ENCODE results near the gene PPP1R12B. TPM values are rescaled to one million over a fixed set of nuclear protein-coding genes. Genes with fewer than 3 reads are reported as not detected.
"Not testable (repeated sequence)": the region's sequence is repeated elsewhere in the genome, so short reads cannot be mapped to it uniquely, and the experiment has no call there.

The PPP1R12B gene
- total and polyA plus RNA-seq, 2 donors (not counting 1 experiment from before 2014, with no cell fraction given), result 13.4 to 21.7 TPM

DNA sequence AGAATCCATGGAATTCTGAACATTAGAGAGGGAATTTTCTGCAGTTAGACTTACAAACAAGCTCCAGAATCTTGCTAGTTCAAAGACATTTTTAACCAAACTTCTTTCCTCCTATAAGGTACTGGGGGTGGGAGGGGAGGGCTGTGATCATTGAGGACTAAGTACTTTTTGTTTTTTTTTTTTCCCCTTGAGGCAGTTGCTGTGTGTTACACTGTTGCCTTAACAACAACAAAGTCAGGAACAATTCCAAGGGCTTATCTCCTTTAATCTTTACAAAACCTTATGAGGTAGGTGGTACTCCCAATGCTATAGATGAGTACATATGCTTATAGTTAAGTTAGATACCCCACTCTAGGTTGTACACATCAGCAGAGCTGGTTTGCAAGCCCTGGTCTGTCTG is 62.9 kb downstream of the PPP1R12B start:
- H2AFZ ChIP-seq (ENCODE audit: low read length), result no peak overlapping the region
- H3K79me2 ChIP-seq (ENCODE audit: control insufficient read depth, insufficient read depth, low read length), result no peaks in the 10 kb centered on the region
- no peaks in the 10 kb centered on the region for H3K9me3 ChIP-seq (ENCODE audit: control insufficient read depth, insufficient read depth, low read depth, low read length)
- no peaks in the 10 kb centered on the region for H3K27me3 ChIP-seq (ENCODE audit: control insufficient read depth, insufficient read depth, low read length)
- no peak overlapping the region for H3K9ac ChIP-seq (ENCODE audit: insufficient read depth, low read length)
- no peak overlapping the region for H3K27ac ChIP-seq (ENCODE audit: insufficient read depth, low read length)
- TF ChIP-seq, protein P1, sequence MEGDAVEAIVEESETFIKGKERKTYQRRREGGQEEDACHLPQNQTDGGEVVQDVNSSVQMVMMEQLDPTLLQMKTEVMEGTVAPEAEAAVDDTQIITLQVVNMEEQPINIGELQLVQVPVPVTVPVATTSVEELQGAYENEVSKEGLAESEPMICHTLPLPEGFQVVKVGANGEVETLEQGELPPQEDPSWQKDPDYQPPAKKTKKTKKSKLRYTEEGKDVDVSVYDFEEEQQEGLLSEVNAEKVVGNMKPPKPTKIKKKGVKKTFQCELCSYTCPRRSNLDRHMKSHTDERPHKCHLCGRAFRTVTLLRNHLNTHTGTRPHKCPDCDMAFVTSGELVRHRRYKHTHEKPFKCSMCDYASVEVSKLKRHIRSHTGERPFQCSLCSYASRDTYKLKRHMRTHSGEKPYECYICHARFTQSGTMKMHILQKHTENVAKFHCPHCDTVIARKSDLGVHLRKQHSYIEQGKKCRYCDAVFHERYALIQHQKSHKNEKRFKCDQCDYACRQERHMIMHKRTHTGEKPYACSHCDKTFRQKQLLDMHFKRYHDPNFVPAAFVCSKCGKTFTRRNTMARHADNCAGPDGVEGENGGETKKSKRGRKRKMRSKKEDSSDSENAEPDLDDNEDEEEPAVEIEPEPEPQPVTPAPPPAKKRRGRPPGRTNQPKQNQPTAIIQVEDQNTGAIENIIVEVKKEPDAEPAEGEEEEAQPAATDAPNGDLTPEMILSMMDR (conservative IDR thresholded peaks at IDR 0.05 in 1 of 2, IDR thresholded peaks at IDR 0.05 in 1 of 2; ENCODE audit: low read depth in 1 of 2, low read length in 2 of 2), result no peak
- no peak for TF ChIP-seq EZH2 (IDR thresholded peaks at IDR 0.05; ENCODE audit: low read length, missing control alignments)
- H3K36me3 ChIP-seq (ENCODE audit: control insufficient read depth, insufficient read depth, low read length), result no peaks in the 10 kb centered on the region
- H3K4me2 ChIP-seq (ENCODE audit: extremely low read depth, insufficient read depth, low read length), result no peak overlapping the region
- no peak overlapping the region for H3K4me3 ChIP-seq (replicated peaks in 1 of 4; ENCODE audit: control extremely low read depth in 1 of 4, insufficient read depth in 1 of 4, low read depth in 3 of 4, low read length in 4 of 4)
- H4K20me1 ChIP-seq (ENCODE audit: control insufficient read depth, extremely low read depth, insufficient read depth, low read length), result no peaks in the 10 kb centered on the region
- no peaks in the 10 kb centered on the region for H3K4me1 ChIP-seq (ENCODE audit: control insufficient read depth, extremely low read depth, insufficient read depth, low read length)
- peak in 1 of 2 donors; percentile 23 for DNase-seq (ENCODE audit: low read depth in 2 of 2)

DNA sequence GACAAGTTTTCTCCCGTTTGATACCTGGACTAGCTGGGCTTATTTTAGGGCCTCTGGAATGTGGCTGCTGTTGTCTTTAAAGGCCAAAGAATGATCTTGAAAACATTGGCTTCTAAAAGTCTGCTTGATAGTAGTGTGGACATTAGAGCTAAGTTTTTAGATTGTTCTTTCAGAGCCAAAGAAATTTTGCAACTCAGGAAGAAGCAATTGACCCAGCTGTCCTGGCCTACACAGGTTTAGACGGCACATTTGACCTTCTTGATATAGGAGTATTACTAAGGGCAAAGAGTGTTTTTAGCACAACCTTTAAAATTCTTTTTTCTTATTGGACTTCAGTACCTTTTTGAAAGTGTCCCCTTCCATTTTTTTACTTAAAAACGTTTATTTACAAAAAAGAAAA is 63.9 kb downstream of the PPP1R12B start:
- not testable (repeated sequence) for H3K36me3 ChIP-seq (ENCODE audit: control insufficient read depth, insufficient read depth, low read length); H3K4me1 ChIP-seq (ENCODE audit: control insufficient read depth, extremely low read depth, insufficient read depth, low read length); H3K79me2 ChIP-seq (ENCODE audit: control insufficient read depth, insufficient read depth, low read length); H3K4me3 ChIP-seq (replicated peaks in 1 of 4; ENCODE audit: control extremely low read depth in 1 of 4, insufficient read depth in 1 of 4, low read depth in 3 of 4, low read length in 4 of 4); H3K4me2 ChIP-seq (ENCODE audit: extremely low read depth, insufficient read depth, low read length); DNase-seq (ENCODE audit: low read depth in 2 of 2); H3K27ac ChIP-seq (ENCODE audit: insufficient read depth, low read length); H3K27me3 ChIP-seq (ENCODE audit: control insufficient read depth, insufficient read depth, low read length); H3K9me3 ChIP-seq (ENCODE audit: control insufficient read depth, insufficient read depth, low read depth, low read length); H3K9ac ChIP-seq (ENCODE audit: insufficient read depth, low read length); H4K20me1 ChIP-seq (ENCODE audit: control insufficient read depth, extremely low read depth, insufficient read depth, low read length); H2AFZ ChIP-seq (ENCODE audit: low read length)

DNA sequence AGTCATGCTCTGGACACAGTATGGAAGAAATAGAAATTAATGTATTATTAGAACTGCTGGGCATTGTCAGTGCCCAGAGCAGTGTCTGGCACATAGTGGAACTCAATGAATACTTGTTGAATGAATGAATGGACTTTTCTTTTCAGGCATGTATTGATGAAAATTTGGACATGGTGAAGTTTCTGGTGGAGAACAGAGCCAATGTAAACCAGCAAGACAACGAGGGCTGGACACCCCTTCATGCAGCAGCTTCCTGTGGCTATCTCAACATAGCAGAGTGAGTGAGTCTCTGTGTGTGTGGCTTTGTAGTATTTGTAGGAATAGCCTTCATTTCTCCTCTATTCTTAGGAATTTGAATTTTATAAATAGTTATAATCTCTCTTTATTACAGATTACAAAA is 68.1 kb downstream of the PPP1R12B start:
- no peak overlapping the region for H3K27ac ChIP-seq (ENCODE audit: insufficient read depth, low read length)
- H3K4me3 ChIP-seq (replicated peaks in 1 of 4; ENCODE audit: control extremely low read depth in 1 of 4, insufficient read depth in 1 of 4, low read depth in 3 of 4, low read length in 4 of 4), result no peak overlapping the region
- H3K4me2 ChIP-seq (ENCODE audit: extremely low read depth, insufficient read depth, low read length), result no peak overlapping the region

DNA sequence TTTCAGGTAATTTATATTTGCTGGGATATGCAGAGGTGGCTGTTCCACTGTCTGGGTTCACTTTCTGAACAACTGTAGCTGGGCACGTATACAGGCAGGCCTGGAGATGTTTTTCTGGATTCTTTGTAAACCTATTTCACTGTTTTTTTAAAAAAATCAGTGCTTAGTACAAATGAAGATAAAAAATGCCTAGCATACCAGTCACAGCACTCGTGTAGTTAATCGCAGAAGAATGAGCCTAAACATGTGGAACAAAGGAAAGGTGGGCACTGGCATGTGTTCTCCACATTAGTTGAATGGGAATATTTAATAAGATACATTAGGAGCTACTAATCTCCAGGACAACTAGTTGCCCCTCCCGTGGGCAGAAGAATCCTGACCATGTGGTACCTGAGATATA is 68.6 kb downstream of the PPP1R12B start:
- not testable (repeated sequence) for H2AFZ ChIP-seq (ENCODE audit: low read length); H3K27me3 ChIP-seq (ENCODE audit: control insufficient read depth, insufficient read depth, low read length); H3K9ac ChIP-seq (ENCODE audit: insufficient read depth, low read length); H3K4me1 ChIP-seq (ENCODE audit: control insufficient read depth, extremely low read depth, insufficient read depth, low read length); H3K4me3 ChIP-seq (replicated peaks in 1 of 4; ENCODE audit: control extremely low read depth in 1 of 4, insufficient read depth in 1 of 4, low read depth in 3 of 4, low read length in 4 of 4); H3K79me2 ChIP-seq (ENCODE audit: control insufficient read depth, insufficient read depth, low read length); H3K27ac ChIP-seq (ENCODE audit: insufficient read depth, low read length); H3K4me2 ChIP-seq (ENCODE audit: extremely low read depth, insufficient read depth, low read length); H4K20me1 ChIP-seq (ENCODE audit: control insufficient read depth, extremely low read depth, insufficient read depth, low read length); H3K9me3 ChIP-seq (ENCODE audit: control insufficient read depth, insufficient read depth, low read depth, low read length); H3K36me3 ChIP-seq (ENCODE audit: control insufficient read depth, insufficient read depth, low read length)
- DNase-seq (ENCODE audit: low read depth in 2 of 2), result peak in 1 of 2 donors; percentile 63

More for the DNA sequence above, 68.1 kb downstream of the PPP1R12B start:
- Histone ChIP-seq H3K36me3 (ENCODE audit: control insufficient read depth, insufficient read depth, low read length) (no peaks in the 10 kb centered on the region), H3K9me3 (ENCODE audit: control insufficient read depth, insufficient read depth, low read depth, low read length) (no peaks in the 10 kb centered on the region), H3K27me3 (ENCODE audit: control insufficient read depth, insufficient read depth, low read length) (no peaks in the 10 kb centered on the region), H3K4me1 (ENCODE audit: control insufficient read depth, extremely low read depth, insufficient read depth, low read length) (no peaks in the 10 kb centered on the region), H2AFZ (ENCODE audit: low read length) (no peak overlapping the region), H4K20me1 (ENCODE audit: control insufficient read depth, extremely low read depth, insufficient read depth, low read length) (no peaks in the 10 kb centered on the region), H3K9ac (ENCODE audit: insufficient read depth, low read length) (no peak overlapping the region), H3K79me2 (ENCODE audit: control insufficient read depth, insufficient read depth, low read length) (no peaks in the 10 kb centered on the region)
- TF ChIP-seq, protein P1 (conservative IDR thresholded peaks at IDR 0.05 in 1 of 2, IDR thresholded peaks at IDR 0.05 in 1 of 2; ENCODE audit: low read depth in 1 of 2, low read length in 2 of 2), result no peak
- TF ChIP-seq EZH2 (IDR thresholded peaks at IDR 0.05; ENCODE audit: low read length, missing control alignments), result no peak
- DNase-seq (ENCODE audit: low read depth in 2 of 2), result peak in 1 of 2 donors; percentile 75

DNA sequence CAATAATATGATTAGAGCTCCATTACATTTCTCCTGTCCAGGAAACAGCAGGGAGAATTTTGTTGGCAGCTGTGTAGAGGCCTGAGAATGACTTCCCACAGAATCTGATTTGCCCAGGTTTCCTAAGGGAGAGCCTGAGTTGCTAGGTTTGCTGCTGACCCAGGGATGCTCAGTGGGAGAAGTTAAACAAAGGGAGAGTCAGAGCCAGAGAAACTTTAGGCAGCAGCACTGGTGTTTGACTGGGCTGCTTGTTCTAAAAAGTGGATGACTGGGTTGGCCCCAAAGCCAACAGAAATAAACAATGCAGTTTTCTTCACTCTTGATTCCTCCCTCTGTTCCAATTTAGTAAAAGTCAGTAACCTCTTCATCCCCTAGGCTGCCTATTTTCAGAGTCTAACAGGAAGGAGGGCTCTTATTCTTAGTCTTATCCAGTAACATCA is 69.3 kb downstream of the PPP1R12B start:
- not testable (repeated sequence) for H3K36me3 ChIP-seq (ENCODE audit: control insufficient read depth, insufficient read depth, low read length); H3K4me1 ChIP-seq (ENCODE audit: control insufficient read depth, extremely low read depth, insufficient read depth, low read length); H3K9me3 ChIP-seq (ENCODE audit: control insufficient read depth, insufficient read depth, low read depth, low read length); H3K79me2 ChIP-seq (ENCODE audit: control insufficient read depth, insufficient read depth, low read length); H3K4me2 ChIP-seq (ENCODE audit: extremely low read depth, insufficient read depth, low read length); H3K9ac ChIP-seq (ENCODE audit: insufficient read depth, low read length); H3K27me3 ChIP-seq (ENCODE audit: control insufficient read depth, insufficient read depth, low read length); H3K27ac ChIP-seq (ENCODE audit: insufficient read depth, low read length); H4K20me1 ChIP-seq (ENCODE audit: control insufficient read depth, extremely low read depth, insufficient read depth, low read length); H3K4me3 ChIP-seq (replicated peaks in 1 of 4; ENCODE audit: control extremely low read depth in 1 of 4, insufficient read depth in 1 of 4, low read depth in 3 of 4, low read length in 4 of 4); H2AFZ ChIP-seq (ENCODE audit: low read length)
- peak; percentile 51 to 73 for DNase-seq (ENCODE audit: low read depth in 2 of 2)
